Skeletal muscle tissue (tissue), 4 donors: ENCODE measurements around the gene CPXM1. TPM values are rescaled to one million over a fixed set of nuclear protein-coding genes. Genes with fewer than 3 reads are reported as not detected.
"Not testable (repeated sequence)": the region's sequence is repeated elsewhere in the genome, so short reads cannot be mapped to it uniquely, and the experiment has no call there.

Experiments used
- H3K27ac ChIP-seq: one replicate; pipeline ENCODE4 v1.7.0; 2013; ENCODE audit warnings: mild to moderate bottlenecking, low read depth, low read length, inconsistent platforms
- H3K27me3 ChIP-seq, 3 donors: one replicate each; pipeline ENCODE4 v1.7.0; 2013; ENCODE audit warnings: low read length in 3 of 3; ENCODE audit not compliant: control insufficient read depth in 3 of 3, insufficient read depth in 3 of 3
- H3K36me3 ChIP-seq, 3 donors: one replicate each; pipeline ENCODE4 v1.7.0; 2013; ENCODE audit warnings: low read length in 3 of 3; ENCODE audit not compliant: control insufficient read depth in 3 of 3, insufficient read depth in 3 of 3
- H3K4me1 ChIP-seq, 3 donors: one replicate each; pipeline ENCODE4 v1.7.0; 2013; ENCODE audit warnings: low read length in 3 of 3, mild to moderate bottlenecking in 3 of 3; ENCODE audit not compliant: control insufficient read depth in 3 of 3, insufficient read depth in 3 of 3
- H3K4me3 ChIP-seq, 3 donors: one replicate each; pipeline ENCODE4 v1.7.0; 2013; ENCODE audit warnings: low read length in 3 of 3
- H3K9ac ChIP-seq, 3 donors: one replicate each; pipeline ENCODE4 v1.7.0; 2013; ENCODE audit warnings: low read length in 3 of 3, mild to moderate bottlenecking in 3 of 3, moderate library complexity in 2 of 3, low read depth in 1 of 3
- H3K9me3 ChIP-seq, 3 donors: one replicate each; pipeline ENCODE4 v1.7.0; 2013; ENCODE audit warnings: low read length in 3 of 3; ENCODE audit not compliant: control insufficient read depth in 3 of 3
- total RNA-seq: library from RNA; depleted of rRNA; stranded (reverse); fragments of >200 nt; gene quantifications from one replicate; pipeline ENCODE4 v1.2.3, GENCODE V29; 2014
- donor health status: Osteomylitis.

Gene CPXM1
- total RNA-seq, 1 donor from 2014 or later: 26.1 TPM

DNA sequence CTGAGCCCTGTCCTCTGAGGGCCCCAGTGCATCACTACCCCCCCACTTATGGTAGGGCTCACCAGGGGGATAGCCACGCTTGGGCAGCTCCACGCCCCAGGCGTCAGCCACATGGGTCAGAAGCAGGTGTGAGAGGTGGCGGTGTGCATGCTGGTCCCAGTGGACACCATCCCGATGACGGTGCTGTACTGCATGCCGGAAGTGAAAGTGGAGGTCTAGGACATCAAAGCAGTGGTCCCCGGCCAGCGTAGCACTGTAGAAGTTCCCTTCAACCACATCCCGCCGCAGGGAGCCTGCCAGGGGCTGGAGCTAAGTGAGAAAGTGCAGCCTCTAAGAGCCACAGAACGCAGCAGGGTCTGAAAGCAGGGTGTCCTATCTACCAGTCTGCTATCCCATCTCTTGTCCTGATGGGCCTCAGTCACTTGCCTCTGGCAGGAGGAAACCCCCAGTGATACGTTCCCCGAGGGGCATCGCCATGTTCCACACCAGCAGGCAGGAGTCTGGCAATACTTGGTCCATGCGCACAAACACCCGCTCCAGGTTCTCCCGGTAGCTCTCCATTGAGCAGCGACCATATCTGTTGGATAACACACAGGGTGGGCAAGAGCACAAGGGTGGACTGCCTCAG, 37.9 kb upstream of the CPXM1 start:
- Histone ChIP-seq H3K36me3 (peaks cover 13 to 16% (median 15%) of the 10 kb centered on the region in 3 donors), H3K9me3 (no peaks in the 10 kb centered on the region), H3K9ac (no peak overlapping the region), H3K27me3 (no peaks in the 10 kb centered on the region), H3K27ac (no peak overlapping the region), H3K4me3 (no peak overlapping the region), H3K4me1 (peaks cover 13 to 21% (median 18%) of the 10 kb centered on the region in 3 donors)

DNA sequence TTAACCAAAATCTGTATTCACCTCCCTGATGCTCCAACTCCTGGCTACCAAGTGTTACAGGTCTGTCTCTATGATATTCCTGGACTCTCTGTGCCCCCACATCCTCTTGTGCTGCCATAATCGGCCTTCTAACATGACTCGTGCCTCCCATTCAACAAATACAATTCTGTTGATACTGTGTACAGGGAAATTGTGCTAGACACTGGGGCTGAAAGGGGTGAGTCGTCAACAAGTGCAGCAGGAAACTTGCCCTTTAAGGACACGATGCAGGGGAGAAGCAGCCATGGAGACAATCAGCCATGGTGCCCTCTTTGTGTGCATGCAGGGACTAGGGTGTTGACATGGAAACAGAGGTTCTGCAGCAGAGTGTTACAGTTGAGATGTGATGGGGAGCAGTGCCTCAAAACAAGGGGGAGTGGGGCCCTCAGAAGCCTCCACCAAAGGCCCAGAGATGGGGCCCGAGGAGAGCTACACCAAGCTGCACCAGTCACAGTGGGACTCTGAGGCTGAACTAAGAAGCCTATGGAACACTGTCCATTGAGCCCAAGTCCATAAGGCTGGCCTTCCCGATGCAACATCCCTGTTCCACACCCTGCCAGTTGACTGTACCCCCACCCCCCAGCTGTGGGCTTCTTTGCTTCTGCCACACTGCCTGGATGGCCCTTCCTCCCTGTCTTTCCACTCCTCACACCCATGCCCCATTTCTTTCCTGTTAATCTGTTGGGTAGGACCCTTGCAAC, 37.0 kb upstream of the CPXM1 start:
- peaks cover 13 to 16% (median 15%) of the 10 kb centered on the region in 3 donors for H3K36me3 ChIP-seq
- no peak overlapping the region for H3K4me3 ChIP-seq
- H3K27ac ChIP-seq: no peak overlapping the region
- H3K9me3 ChIP-seq: no peaks in the 10 kb centered on the region
- no peaks in the 10 kb centered on the region for H3K27me3 ChIP-seq
- no peak overlapping the region for H3K9ac ChIP-seq
- H3K4me1 ChIP-seq: peaks cover 13 to 21% (median 18%) of the 10 kb centered on the region in 3 donors

DNA sequence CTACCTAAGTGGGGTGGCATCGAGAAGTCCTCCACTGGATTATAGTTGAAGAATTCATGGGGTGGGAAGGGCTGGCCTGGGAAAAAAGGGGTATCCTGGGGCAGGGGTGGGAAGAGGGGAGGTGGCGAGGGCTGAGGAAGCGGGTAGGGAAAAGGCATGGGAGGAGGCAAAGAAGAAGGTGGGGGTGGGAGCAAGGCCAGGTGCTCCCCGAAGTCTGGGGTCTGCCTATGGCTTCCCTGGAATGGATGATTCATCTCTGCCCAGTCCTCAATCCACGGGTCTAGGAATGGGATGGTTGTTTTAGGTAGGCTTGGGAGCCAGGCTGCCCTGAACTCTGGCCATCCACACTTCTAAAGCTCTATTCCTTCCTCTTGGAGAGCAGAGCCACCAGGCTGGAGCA, 35.6 kb upstream of the CPXM1 start:
- no peaks in the 10 kb centered on the region for H3K27me3 ChIP-seq
- no peak overlapping the region for H3K9ac ChIP-seq

DNA sequence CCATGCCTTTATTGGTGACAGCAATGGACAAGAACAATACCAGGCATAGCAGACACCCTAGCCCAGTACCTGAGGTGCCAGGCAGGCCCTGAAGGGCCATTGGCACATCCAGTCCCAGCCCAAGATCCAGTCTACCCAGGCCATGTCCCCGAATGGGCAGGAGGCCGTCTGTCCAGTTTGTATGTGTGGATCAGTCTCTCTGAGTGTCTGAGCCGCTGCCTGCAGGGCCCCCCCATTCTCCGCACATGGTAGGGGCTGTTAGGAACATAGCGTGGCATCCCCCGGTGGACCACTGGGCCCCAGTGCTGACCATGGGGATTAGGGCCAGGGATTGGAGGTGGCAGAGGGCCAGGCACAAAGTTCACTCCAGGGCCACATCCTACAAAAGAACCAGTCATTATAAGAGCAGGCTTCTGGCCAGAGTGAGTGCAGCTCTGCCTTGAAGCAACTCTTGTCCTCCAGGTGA, 34.9 kb upstream of the CPXM1 start:
- Histone ChIP-seq H3K36me3 (peaks cover 13 to 16% (median 15%) of the 10 kb centered on the region in 3 donors), H3K9ac (no peak overlapping the region), H3K9me3 (no peaks in the 10 kb centered on the region), H3K27me3 (no peaks in the 10 kb centered on the region), H3K27ac (no peak overlapping the region), H3K4me1 (peaks cover 6 to 12% (median 10%) of the 10 kb centered on the region in 3 donors), H3K4me3 (no peak overlapping the region)

More for the DNA sequence above, 35.6 kb upstream of the CPXM1 start:
- Histone ChIP-seq H3K4me1 (peaks cover 6 to 13% (median 10%) of the 10 kb centered on the region in 3 donors), H3K36me3 (peaks cover 13 to 16% (median 15%) of the 10 kb centered on the region in 3 donors), H3K27ac (no peak overlapping the region), H3K9me3 (no peaks in the 10 kb centered on the region), H3K4me3 (no peak overlapping the region)

DNA sequence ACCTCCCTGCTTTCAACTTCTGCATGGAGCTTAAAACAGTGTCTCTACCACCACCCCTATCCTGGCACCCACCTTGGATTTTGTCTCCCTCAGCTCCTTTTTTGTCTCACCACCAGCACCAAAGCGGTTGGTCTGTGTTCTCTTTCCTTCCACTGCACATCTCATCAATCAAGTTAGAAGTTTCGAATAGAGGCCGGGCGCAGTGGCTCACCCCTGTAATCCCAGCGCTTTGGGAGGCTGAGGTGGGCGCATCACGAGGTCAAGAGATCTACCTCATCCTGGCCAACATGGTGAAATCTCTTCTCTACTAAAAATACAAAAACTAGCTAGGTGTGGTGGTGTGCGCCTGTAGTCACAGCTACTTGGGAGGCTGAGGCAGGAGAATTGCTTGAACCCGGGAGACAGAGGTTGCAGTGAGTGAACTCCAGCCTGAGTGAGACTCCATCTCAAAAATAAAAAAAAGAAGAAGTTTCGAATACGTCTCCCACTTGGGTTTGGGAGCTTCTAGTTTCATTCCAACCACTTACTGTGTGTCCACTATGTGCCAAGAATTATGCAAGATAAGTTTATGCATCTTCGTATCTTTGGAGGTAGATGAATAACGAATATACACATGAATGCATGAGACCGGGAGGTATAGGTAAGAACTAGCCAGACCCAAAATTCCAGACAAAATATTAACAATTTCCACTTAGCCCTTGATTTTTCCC, 34.1 kb upstream of the CPXM1 start:
- Histone ChIP-seq H3K4me3 (no peak overlapping the region), H3K36me3 (peaks cover 13 to 16% (median 15%) of the 10 kb centered on the region in 3 donors), H3K27me3 (peaks cover 0 to 3% (median 0%) of the 10 kb centered on the region in 3 donors), H3K4me1 (peaks cover 0 to 4% (median 3%) of the 10 kb centered on the region in 3 donors), H3K9ac (no peak overlapping the region), H3K27ac (no peak overlapping the region), H3K9me3 (no peaks in the 10 kb centered on the region)

DNA sequence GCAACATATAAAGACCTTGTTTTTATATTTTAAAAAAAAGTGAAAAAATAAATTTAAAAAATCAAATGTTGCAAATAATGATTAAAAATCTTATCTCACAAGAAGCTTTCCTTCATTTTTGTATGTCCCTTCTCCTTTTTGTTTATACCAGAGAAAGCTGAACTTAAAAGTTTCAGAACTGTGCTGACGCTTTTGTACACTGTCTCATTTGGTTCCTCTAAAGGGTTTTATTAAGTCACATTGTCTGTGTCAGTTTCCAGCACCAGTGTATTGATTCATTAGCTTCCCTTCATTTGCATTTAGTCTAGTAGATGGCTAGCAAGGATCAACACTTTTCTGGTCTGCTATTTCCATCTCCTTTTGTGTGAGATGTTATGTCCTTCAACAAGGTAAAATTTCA, 33.3 kb upstream of the CPXM1 start:
- Histone ChIP-seq H3K27ac (no peak overlapping the region), H3K4me3 (no peak overlapping the region), H3K9me3 (no peaks in the 10 kb centered on the region), H3K36me3 (peaks cover 13 to 16% (median 15%) of the 10 kb centered on the region in 3 donors), H3K27me3 (peaks cover 0 to 3% (median 0%) of the 10 kb centered on the region in 3 donors), H3K4me1 (no peaks in the 10 kb centered on the region), H3K9ac (no peak overlapping the region)

DNA sequence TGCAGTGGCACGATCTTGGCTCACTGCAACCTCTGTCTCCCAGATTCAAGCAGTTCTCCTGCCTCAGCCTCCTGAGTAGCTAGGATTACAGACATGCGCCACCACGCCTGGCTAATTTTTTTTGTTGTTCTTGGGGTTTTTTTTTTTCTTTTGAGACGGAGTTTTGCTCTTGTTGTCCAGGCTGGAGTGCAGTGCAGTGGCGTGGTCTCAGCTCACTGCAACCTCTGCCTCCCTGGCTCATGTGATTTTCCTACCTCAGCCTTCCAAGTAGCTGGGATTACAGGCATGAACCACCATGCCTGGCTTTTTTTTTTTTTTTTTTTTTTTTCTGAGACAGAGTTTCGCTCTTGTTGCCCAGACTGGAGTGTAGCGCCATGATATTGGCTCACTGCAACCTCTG, 30.8 kb upstream of the CPXM1 start:
- H3K36me3 ChIP-seq, H3K27ac ChIP-seq, H3K4me3 ChIP-seq, H3K9me3 ChIP-seq, H3K4me1 ChIP-seq, H3K9ac ChIP-seq: not testable (repeated sequence)
- peaks cover 3 to 10% (median 6%) of the 10 kb centered on the region in 3 donors for H3K27me3 ChIP-seq

DNA sequence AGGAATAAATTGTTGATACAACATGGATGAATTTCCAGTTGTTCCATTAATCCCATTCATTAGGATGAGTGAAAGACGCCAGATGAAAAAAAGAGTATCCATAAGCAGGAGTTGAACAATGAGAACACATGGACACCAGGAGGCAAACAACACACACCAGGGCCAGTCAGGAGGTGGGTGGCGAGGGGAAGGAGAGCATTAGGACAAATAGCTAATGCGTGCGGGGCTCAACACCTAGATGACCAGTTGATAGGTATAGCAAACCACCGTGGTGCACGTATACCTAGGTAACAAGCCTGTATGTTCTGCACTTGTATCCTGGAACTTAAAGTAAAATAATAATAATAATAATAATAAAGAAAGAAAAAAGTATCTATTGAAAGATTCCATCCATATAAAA, 28.9 kb upstream of the CPXM1 start:
- Histone ChIP-seq H3K9ac (no peak overlapping the region), H3K27ac (no peak overlapping the region), H3K36me3 (no peaks in the 10 kb centered on the region), H3K4me1 (no peaks in the 10 kb centered on the region), H3K27me3 (peaks cover 3 to 11% (median 10%) of the 10 kb centered on the region in 3 donors), H3K9me3 (no peaks in the 10 kb centered on the region), H3K4me3 (no peak overlapping the region)

DNA sequence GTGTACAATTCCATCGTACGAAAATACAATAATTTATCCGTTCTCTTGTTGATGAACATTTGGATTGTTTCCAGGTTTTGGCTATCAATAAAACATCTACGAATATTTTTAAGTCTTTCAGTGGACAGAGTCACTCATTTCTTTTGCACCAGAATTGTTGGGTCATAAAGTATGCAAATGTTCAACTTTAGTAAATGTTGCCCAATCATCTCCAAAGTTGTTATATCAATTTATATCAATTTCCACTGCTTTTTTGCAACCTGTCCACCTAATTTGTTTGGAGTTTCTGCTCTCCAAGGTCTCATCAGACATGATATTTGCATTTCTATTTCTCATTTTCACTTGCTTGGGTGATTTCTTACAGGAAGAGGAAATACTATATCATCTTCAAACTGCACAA, 26.2 kb upstream of the CPXM1 start:
- H3K27me3 ChIP-seq: peaks cover 5 to 12% (median 10%) of the 10 kb centered on the region in 3 donors
- no peaks in the 10 kb centered on the region for H3K9me3 ChIP-seq
- no peak overlapping the region for H3K9ac ChIP-seq
- H3K27ac ChIP-seq: no peak overlapping the region
- H3K4me1 ChIP-seq: no peaks in the 10 kb centered on the region
- H3K4me3 ChIP-seq: no peak overlapping the region
- no peaks in the 10 kb centered on the region for H3K36me3 ChIP-seq
